ENCODE measurements around the gene ZNF79.

- TF ChIP-seq, protein P1, sequence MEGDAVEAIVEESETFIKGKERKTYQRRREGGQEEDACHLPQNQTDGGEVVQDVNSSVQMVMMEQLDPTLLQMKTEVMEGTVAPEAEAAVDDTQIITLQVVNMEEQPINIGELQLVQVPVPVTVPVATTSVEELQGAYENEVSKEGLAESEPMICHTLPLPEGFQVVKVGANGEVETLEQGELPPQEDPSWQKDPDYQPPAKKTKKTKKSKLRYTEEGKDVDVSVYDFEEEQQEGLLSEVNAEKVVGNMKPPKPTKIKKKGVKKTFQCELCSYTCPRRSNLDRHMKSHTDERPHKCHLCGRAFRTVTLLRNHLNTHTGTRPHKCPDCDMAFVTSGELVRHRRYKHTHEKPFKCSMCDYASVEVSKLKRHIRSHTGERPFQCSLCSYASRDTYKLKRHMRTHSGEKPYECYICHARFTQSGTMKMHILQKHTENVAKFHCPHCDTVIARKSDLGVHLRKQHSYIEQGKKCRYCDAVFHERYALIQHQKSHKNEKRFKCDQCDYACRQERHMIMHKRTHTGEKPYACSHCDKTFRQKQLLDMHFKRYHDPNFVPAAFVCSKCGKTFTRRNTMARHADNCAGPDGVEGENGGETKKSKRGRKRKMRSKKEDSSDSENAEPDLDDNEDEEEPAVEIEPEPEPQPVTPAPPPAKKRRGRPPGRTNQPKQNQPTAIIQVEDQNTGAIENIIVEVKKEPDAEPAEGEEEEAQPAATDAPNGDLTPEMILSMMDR (IDR thresholded peaks at IDR 0.05; ENCODE audit: control extremely low read depth in 1 of 3, insufficient read depth in 1 of 3, low read depth in 1 of 3, low read length in 3 of 3), result no peak
- TF ChIP-seq SP1 (IDR thresholded peaks at IDR 0.05; ENCODE audit: low read depth, low read length), result no peak
- TF ChIP-seq POLR2AphosphoS5 (IDR thresholded peaks at IDR 0.05; ENCODE audit: low read depth, low read length), result no peak
- TF ChIP-seq E2F6 (IDR thresholded peaks at IDR 0.05), result no peak
- no peak for TF ChIP-seq EZH2 (IDR thresholded peaks at IDR 0.05; ENCODE audit: low read depth, low read length, severe bottlenecking)
- TF ChIP-seq RNF2 (IDR thresholded peaks at IDR 0.05; ENCODE audit: borderline replicate concordance, low read depth, low read length, missing control alignments, poor library complexity, severe bottlenecking), result no peak
- TF ChIP-seq CHD2 (IDR thresholded peaks at IDR 0.05; ENCODE audit: low read length), result no peak
- TF ChIP-seq CEBPB (IDR thresholded peaks at IDR 0.05; ENCODE audit: low read depth, low read length), result no peak
- no peak for TF ChIP-seq JUND (IDR thresholded peaks at IDR 0.05; ENCODE audit: low read length)
- no peak for TF ChIP-seq NANOG (IDR thresholded peaks at IDR 0.05; ENCODE audit: insufficient read depth, low read depth, low read length, poor library complexity, severe bottlenecking)
- no peak for TF ChIP-seq BRCA1 (IDR thresholded peaks at IDR 0.05; ENCODE audit: low read depth, low read length)
- TF ChIP-seq USF2 (IDR thresholded peaks at IDR 0.05; ENCODE audit: low read length), result no peak
- no peak for TF ChIP-seq CREB1 (IDR thresholded peaks at IDR 0.05)
Measured at GRCh38 chr9:127467621-127468020, 43.4 kb downstream of the ZNF79 start.

All from H1 (cell line).